Subcutaneous abdominal adipose tissue (tissue), 5 donors: ENCODE measurements around the gene GSG1L2.

Experiments
- H3K27ac ChIP-seq: one replicate; pipeline ENCODE4 v1.7.0; 2013; ENCODE audit warnings: low read depth, mild to moderate bottlenecking, inconsistent platforms, low read length, moderate library complexity
- H3K27me3 ChIP-seq, 5 donors: one replicate each; pipeline ENCODE4 v1.7.0; 2013; ENCODE audit warnings: low read length in 5 of 5, inconsistent platforms in 1 of 5; ENCODE audit not compliant: control insufficient read depth in 5 of 5, insufficient read depth in 4 of 5
- H3K36me3 ChIP-seq, 5 donors: one replicate each; pipeline ENCODE4 v1.7.0; 2013; ENCODE audit warnings: low read length in 5 of 5; ENCODE audit not compliant: control insufficient read depth in 5 of 5, insufficient read depth in 5 of 5
- H3K4me1 ChIP-seq, 5 donors: one replicate each; pipeline ENCODE4 v1.7.0; 2013; ENCODE audit warnings: low read length in 5 of 5, mild to moderate bottlenecking in 3 of 5, moderate library complexity in 1 of 5; ENCODE audit not compliant: control insufficient read depth in 5 of 5, insufficient read depth in 5 of 5
- H3K4me3 ChIP-seq, 5 donors: one replicate each; pipeline ENCODE4 v1.7.0; 2013; ENCODE audit warnings: low read length in 5 of 5, low read depth in 1 of 5
- H3K9ac ChIP-seq, 5 donors: one replicate each; pipeline ENCODE4 v1.7.0; 2013; ENCODE audit warnings: low read length in 5 of 5, mild to moderate bottlenecking in 4 of 5, moderate library complexity in 3 of 5
- H3K9me3 ChIP-seq, 5 donors: one replicate each; pipeline ENCODE4 v1.7.0; 2013; ENCODE audit warnings: low read length in 5 of 5; ENCODE audit not compliant: control insufficient read depth in 5 of 5
- donor health status: healthy.
- donor health status: healthy.
- donor health status: healthy.
- donor health status: healthy.
- donor health status: healthy.

The GSG1L2 gene

GRCh38 chr17:9776911-9777310 is 45.0 kb downstream of the GSG1L2 start:
- no peak overlapping the region for H3K27ac ChIP-seq
- peaks cover 0 to 3% (median 0%) of the 10 kb centered on the region in 5 donors for H3K27me3 ChIP-seq
- no peaks in the 10 kb centered on the region for H3K4me1 ChIP-seq
- H3K36me3 ChIP-seq, result no peaks in the 10 kb centered on the region
- no peak overlapping the region for H3K4me3 ChIP-seq
- H3K9me3 ChIP-seq, result peaks cover 0 to 3% (median 3%) of the 10 kb centered on the region in 5 donors
- H3K9ac ChIP-seq, result no peak overlapping the region

GRCh38 chr17:9772658-9773057 is 49.2 kb downstream of the GSG1L2 start:
- Histone ChIP-seq H3K4me3 (no peak overlapping the region), H3K27ac (no peak overlapping the region), H3K27me3 (no peaks in the 10 kb centered on the region), H3K36me3 (no peaks in the 10 kb centered on the region), H3K9ac (no peak overlapping the region), H3K9me3 (peaks cover 0 to 3% (median 3%) of the 10 kb centered on the region in 5 donors), H3K4me1 (peaks cover 0 to 4% (median 0%) of the 10 kb centered on the region in 5 donors)

GRCh38 chr17:9771465-9771864 is 50.4 kb downstream of the GSG1L2 start:
- Histone ChIP-seq H3K27me3 (no peaks in the 10 kb centered on the region), H3K9ac (no peak overlapping the region), H3K9me3 (peaks cover 0 to 3% (median 3%) of the 10 kb centered on the region in 5 donors), H3K27ac (no peak overlapping the region), H3K36me3 (no peaks in the 10 kb centered on the region), H3K4me3 (no peak overlapping the region), H3K4me1 (peaks cover 0 to 16% (median 11%) of the 10 kb centered on the region in 5 donors)

GRCh38 chr17:9769036-9769695 is 52.7 kb downstream of the GSG1L2 start:
- H3K27me3 ChIP-seq, result no peaks in the 10 kb centered on the region
- H3K9ac ChIP-seq, result no peak overlapping the region
- H3K4me3 ChIP-seq, result no peak overlapping the region
- H3K9me3 ChIP-seq, result no peaks in the 10 kb centered on the region
- H3K4me1 ChIP-seq, result peaks cover 2 to 24% (median 15%) of the 10 kb centered on the region in 5 donors
- no peak overlapping the region for H3K27ac ChIP-seq
- H3K36me3 ChIP-seq, result no peaks in the 10 kb centered on the region

- Histone ChIP-seq H3K36me3 (no peaks in the 10 kb centered on the region), H3K9ac (no peak overlapping the region), H3K4me1 (peaks cover 2 to 31% (median 20%) of the 10 kb centered on the region in 5 donors), H3K9me3 (no peaks in the 10 kb centered on the region), H3K27ac (no peak overlapping the region), H3K27me3 (no peaks in the 10 kb centered on the region), H3K4me3 (no peak overlapping the region)
These were observed 53.4 kb downstream of the GSG1L2 start for GRCh38 chr17:9768381-9768934.

GRCh38 chr17:9767432-9767991 is 54.4 kb downstream of the GSG1L2 start:
- H3K9me3 ChIP-seq, result no peaks in the 10 kb centered on the region
- no peaks in the 10 kb centered on the region for H3K27me3 ChIP-seq
- H3K36me3 ChIP-seq, result no peaks in the 10 kb centered on the region
- peaks cover 2 to 33% (median 20%) of the 10 kb centered on the region in 5 donors for H3K4me1 ChIP-seq
- no peak overlapping the region for H3K27ac ChIP-seq
- no peak overlapping the region for H3K4me3 ChIP-seq
- H3K9ac ChIP-seq, result no peak overlapping the region

- peaks cover 2 to 33% (median 20%) of the 10 kb centered on the region in 5 donors for H3K4me1 ChIP-seq
- H3K36me3 ChIP-seq, result no peaks in the 10 kb centered on the region
- H3K4me3 ChIP-seq, result no peak overlapping the region
- H3K9me3 ChIP-seq, result no peaks in the 10 kb centered on the region
- H3K27ac ChIP-seq, result no peak overlapping the region
- no peak overlapping the region for H3K9ac ChIP-seq
- no peaks in the 10 kb centered on the region for H3K27me3 ChIP-seq
These were observed 54.9 kb downstream of the GSG1L2 start for GRCh38 chr17:9766970-9767369.

GRCh38 chr17:9765322-9765721 is 56.6 kb downstream of the GSG1L2 start:
- Histone ChIP-seq H3K4me1 (peaks cover 2 to 33% (median 20%) of the 10 kb centered on the region in 5 donors), H3K27ac (no peak overlapping the region), H3K9me3 (no peaks in the 10 kb centered on the region), H3K9ac (no peak overlapping the region), H3K36me3 (no peaks in the 10 kb centered on the region), H3K4me3 (no peak overlapping the region), H3K27me3 (no peaks in the 10 kb centered on the region)

GRCh38 chr17:9763643-9764042 is 58.2 kb downstream of the GSG1L2 start:
- no peaks in the 10 kb centered on the region for H3K36me3 ChIP-seq
- no peaks in the 10 kb centered on the region for H3K27me3 ChIP-seq
- peaks cover 2 to 33% (median 20%) of the 10 kb centered on the region in 5 donors for H3K4me1 ChIP-seq
- no peak overlapping the region for H3K9ac ChIP-seq
- H3K9me3 ChIP-seq, result no peaks in the 10 kb centered on the region
- H3K4me3 ChIP-seq, result no peak overlapping the region
- H3K27ac ChIP-seq, result peak overlapping the region; percentile 83

- no peak overlapping the region for H3K27ac ChIP-seq
- no peaks in the 10 kb centered on the region for H3K36me3 ChIP-seq
- H3K27me3 ChIP-seq, result no peaks in the 10 kb centered on the region
- H3K4me3 ChIP-seq, result no peak overlapping the region
- H3K4me1 ChIP-seq, result peaks cover 2 to 10% (median 8%) of the 10 kb centered on the region in 5 donors
- peaks cover 0 to under 1% (median 0%) of the 10 kb centered on the region in 5 donors for H3K9me3 ChIP-seq
- no peak overlapping the region for H3K9ac ChIP-seq
These were observed 61.6 kb downstream of the GSG1L2 start for GRCh38 chr17:9760266-9760665.
